GM12878 (cell line): ENCODE results near the gene CACNA1B. TPM values are rescaled to one million over a fixed set of nuclear protein-coding genes. Genes with fewer than 3 reads are reported as not detected.

Source experiments
- ATAC-seq: fragments of 200-7000 bp; cut with Tn5 transposase; 3 replicates; pipeline ENCODE4 v1.9.1; 2020; ENCODE audit warnings: mild to moderate bottlenecking, moderate library complexity
- BruUV-seq: library from RNA; stranded (reverse); fragments of 400-500 nt; replicated peaks from 2 replicates; lab custom pipeline; 2021; lab: Mats Ljungman, UMichigan
- CTCF ChIA-PET: fragments of 300-600 bp; sonication (Branson Sonifier 250); formaldehyde crosslinking; extraction: SDS; loops from one replicate; lab custom pipeline; 2021; ENCODE audit warnings: inconsistent platforms; lab: Yijun Ruan, JAX
- POLR2A ChIA-PET: fragments of 350-600 bp; formaldehyde crosslinking; extraction: SDS; loops from one replicate; lab custom pipeline; 2021; ENCODE audit warnings: inconsistent platforms; lab: Charles Lee
- RAD21 ChIA-PET: fragments of 300-600 bp; sonication (Branson Sonifier 250); formaldehyde crosslinking; loops from one replicate; lab custom pipeline; 2023; ENCODE audit warnings: antibody characterized with exemption; ENCODE audit not compliant: unreplicated experiment; lab: Charles Lee
- SMC1A ChIA-PET: fragments of 300-600 bp; sonication (Branson Sonifier 250); formaldehyde crosslinking; loops from one replicate; lab custom pipeline; 2023; ENCODE audit not compliant: unreplicated experiment, uncharacterized antibody; lab: Charles Lee
- DNase-seq: peaks from one replicate; pipeline ENCODE4 v3.0.0-alpha.2; 2011; ENCODE audit warnings: low read depth, low spot score
- FAIRE-seq: peaks from 3 replicates; lab custom pipeline; 2011; peaks lifted over from hg19 to GRCh38; lab: Jason Lieb, UNC
- H2AFZ ChIP-seq: 2 replicates; pipeline ENCODE4 v1.6.0; 2011; ENCODE audit warnings: low read depth, low read length, control low read depth; ENCODE audit not compliant: control insufficient read depth
- H3K27ac ChIP-seq: 2 replicates; pipeline ENCODE4 v1.5.1; 2011; ENCODE audit warnings: control low read depth; ENCODE audit not compliant: control insufficient read depth, insufficient read depth
- H3K27me3 ChIP-seq, 2 experiments: replicated peaks in 1 of 2; 2 replicates each; pipeline versions ENCODE4 v1.6.0 to v1.6.1; 2011; ENCODE audit warnings: low read length in 1 of 2; ENCODE audit not compliant: control insufficient read depth in 2 of 2, insufficient read depth in 2 of 2
- H3K36me3 ChIP-seq, 2 experiments: 2 replicates each; pipeline ENCODE4 v1.5.1; 2011; ENCODE audit warnings: low read length in 1 of 2; ENCODE audit not compliant: control insufficient read depth in 2 of 2, insufficient read depth in 2 of 2
- H3K4me1 ChIP-seq: 2 replicates; pipeline ENCODE4 v1.6.1; 2011; ENCODE audit warnings: mild to moderate bottlenecking, low read length, moderate library complexity, mixed read lengths; ENCODE audit not compliant: control insufficient read depth, insufficient read depth
- H3K4me2 ChIP-seq: 2 replicates; pipeline ENCODE4 v1.6.0; 2011; ENCODE audit warnings: control low read depth; ENCODE audit not compliant: control insufficient read depth, insufficient read depth
- H3K4me3 ChIP-seq: fragments of 200-600 bp; sonication (generic); 2 replicates; pipeline ENCODE4 v1.5.1; 2016
- H3K79me2 ChIP-seq: 2 replicates; pipeline ENCODE4 v1.6.0; 2011; ENCODE audit warnings: low read length; ENCODE audit not compliant: control insufficient read depth, insufficient read depth
- H3K9ac ChIP-seq: 2 replicates; pipeline ENCODE4 v1.8.0; 2011; ENCODE audit warnings: low read length, control low read depth, mixed read lengths; ENCODE audit not compliant: control insufficient read depth, insufficient read depth
- H3K9me3 ChIP-seq: replicated peaks from 3 replicates; pipeline ENCODE4 v1.5.1; 2011; ENCODE audit warnings: mild to moderate bottlenecking, low read length; ENCODE audit not compliant: control insufficient read depth, insufficient read depth
- H4K20me1 ChIP-seq: 2 replicates; pipeline ENCODE4 v1.6.0; 2011; ENCODE audit not compliant: control insufficient read depth, insufficient read depth
- BCLAF1 ChIP-seq: fragments of 450-650 bp; IDR thresholded peaks from 2 replicates; pipeline ENCODE4 v1.6.1; 2017; ENCODE audit warnings: antibody characterized with exemption, mild to moderate bottlenecking, moderate library complexity
- E2F8 ChIP-seq: fragments of 450-650 bp; IDR thresholded peaks from 2 replicates; pipeline ENCODE4 v1.6.1; 2018; ENCODE audit warnings: mild to moderate bottlenecking, low read depth, moderate library complexity; ENCODE audit not compliant: partially characterized antibody
- E4F1 ChIP-seq: fragments of 450-650 bp; IDR thresholded peaks from 2 replicates; pipeline ENCODE4 v1.6.1; 2018; ENCODE audit warnings: borderline replicate concordance, mild to moderate bottlenecking; ENCODE audit not compliant: partially characterized antibody
- HDAC2 ChIP-seq: fragments of 200-600 bp; sonication (generic); IDR thresholded peaks from 2 replicates; pipeline ENCODE4 v1.6.1; 2017
- MLLT1 ChIP-seq: fragments of 450-650 bp; IDR thresholded peaks from 2 replicates; pipeline ENCODE4 v1.6.1; 2016; ENCODE audit warnings: mild to moderate bottlenecking
- NFXL1 ChIP-seq: fragments of 450-650 bp; IDR thresholded peaks from 2 replicates; pipeline ENCODE4 v1.6.1; 2017; ENCODE audit warnings: antibody characterized with exemption, mild to moderate bottlenecking, borderline replicate concordance
- POLR2AphosphoS2 ChIP-seq: IDR thresholded peaks from 2 replicates; pipeline ENCODE4 v1.6.1; 2011; ENCODE audit warnings: low read depth, mild to moderate bottlenecking, low read length, improper control_type of control experiment, moderate library complexity
- WGBS: methylation state at CpG from one replicate; pipeline ENCODE4 v1.1.6; 2016; ENCODE audit warnings: low lambda C conversion rate; ENCODE audit not compliant: insufficient replicate concordance, insufficient coverage; ENCODE audit errors: missing lambda C conversion rate; 5-methylcytosine and 5-hydroxymethylcytosine counted together
- in situ Hi-C: fragments of 300-500 bp; cut with MboI; formaldehyde crosslinking; loops from 9 replicates; pipeline ENCODE4 v1.14.3; 2018; ENCODE audit warnings: mixed read lengths
- intact Hi-C: fragments of 100-400 bp; cut with micrococcal nuclease; formaldehyde crosslinking; loops from one replicate; pipeline ENCODE4 v1.14.2; 2022; ENCODE audit not compliant: unreplicated experiment
- polyA plus RNA-seq, 11 experiments: library from polyadenylated mRNA; depleted of rRNA in 4 of 11; unstranded in 6 of 11; stranded (reverse) in 5 of 11; fragments of >200 nt; fragmentation: Nextera tagmentation in 4 of 11; fragmentation: Illumina TruSeq in 1 of 11; extraction: Ambion mirVana in 4 of 11; extraction: Trizol in 1 of 11; gene quantifications; 1 replicate in 1 of 11; 2 replicates in 10 of 11; pipeline versions ENCODE4 v1.2.1 to v1.2.3, GENCODE V29; 2011 to 2016; ENCODE audit warnings: inconsistent platforms in 2 of 11, missing spikeins in 2 of 11, low read depth in 1 of 11
- total RNA-seq, 4 experiments: library from RNA; depleted of rRNA in 3 of 4; stranded (reverse); fragments of >200 nt in 3 of 4; fragmentation: Illumina TruSeq in 1 of 4; extraction: Trizol in 1 of 4; gene quantifications; 2 replicates each; pipeline versions ENCODE4 v1.2.1 to v1.2.3, GENCODE V29; 2013 to 2021

Gene CACNA1B
- total and polyA plus RNA-seq, 10 of the 15 experiments (the other 5 are each of a cell fraction or from before 2014, with no cell fraction given), result 0.01 to 0.03 (median 0.01) TPM; not detected in 7

- RAD21 ChIA-PET, result no interaction called here
- ATAC-seq (no peak), FAIRE-seq (no peak), DNase-seq (no peak)
- Histone ChIP-seq H3K4me1 (no peaks in the 10 kb centered on the region), H3K27ac (no peak overlapping the region), H3K4me3 (no peak overlapping the region), H3K36me3 (no peaks in the 10 kb centered on the region), H4K20me1 (no peaks in the 10 kb centered on the region), H3K9ac (no peak overlapping the region), H3K9me3 (no peaks in the 10 kb centered on the region), H2AFZ (no peak overlapping the region), H3K27me3 (no peaks in the 10 kb centered on the region; a peak in 1 of 4 replicates), H3K79me2 (no peaks in the 10 kb centered on the region), H3K4me2 (no peak overlapping the region)
- in situ Hi-C loops, result no loop called here
- TF ChIP-seq MLLT1 (no peak), POLR2AphosphoS2 (no peak), E4F1 (no peak), BCLAF1 (no peak), E2F8 (no peak), NFXL1 (no peak), HDAC2 (no peak)
- no TSS peak for BruUV-seq
- SMC1A ChIA-PET, result no interaction called here
- CTCF ChIA-PET, result no interaction called here
- intact Hi-C loops, result no loop called here
- POLR2A ChIA-PET, result no interaction called here
- WGBS, result 54% methylated on average over 33 of the region's 33 CpGs
Measured at GRCh38 chr9:138016406-138017187, 139.0 kb downstream of the CACNA1B start.
